Amniotic stem cell (primary cell): Measurements from ENCODE around the gene IL2RA.
"Not testable (repeated sequence)": the region's sequence is repeated elsewhere in the genome, so short reads cannot be mapped to it uniquely, and the experiment has no call there.

Experiments used
- DNase-seq: peaks from one replicate; lab custom pipeline; 2025; lab: John Stamatoyannopoulos, UW

IL2RA gene

GRCh38 chr10:6056411-6057135, 5.6 kb downstream of the IL2RA start:
- no peak for DNase-seq

GRCh38 chr10:6055929-6056328, 6.2 kb downstream of the IL2RA start:
- DNase-seq = no peak

GRCh38 chr10:6054884-6055283, 7.3 kb downstream of the IL2RA start:
- DNase-seq = no peak

GRCh38 chr10:6053816-6054631, 8.1 kb downstream of the IL2RA start:
- no peak for DNase-seq

- no peak for DNase-seq
Observed at GRCh38 chr10:6053303-6053702, 8.9 kb downstream of the IL2RA start.

GRCh38 chr10:6052247-6053221, 9.6 kb downstream of the IL2RA start:
- DNase-seq = no peak

GRCh38 chr10:6050801-6051445, 11.2 kb downstream of the IL2RA start:
- peak; percentile 1 for DNase-seq

- no peak for DNase-seq
Observed at GRCh38 chr10:6049031-6049400, 13.2 kb downstream of the IL2RA start.

GRCh38 chr10:6048281-6049030, 13.7 kb downstream of the IL2RA start:
- DNase-seq = no peak

GRCh38 chr10:6047847-6048246, 14.3 kb downstream of the IL2RA start:
- DNase-seq = no peak

GRCh38 chr10:6046773-6047611, 15.2 kb downstream of the IL2RA start:
- no peak for DNase-seq

- DNase-seq = no peak
Observed at GRCh38 chr10:6045878-6046772, 16.0 kb downstream of the IL2RA start.

GRCh38 chr10:6045314-6045848, 16.8 kb downstream of the IL2RA start:
- no peak for DNase-seq

- DNase-seq = no peak
Observed at GRCh38 chr10:6044751-6045313, 17.3 kb downstream of the IL2RA start.

GRCh38 chr10:6044060-6044459, 18.1 kb downstream of the IL2RA start:
- DNase-seq = no peak

GRCh38 chr10:6043377-6043776, 18.8 kb downstream of the IL2RA start:
- not testable (repeated sequence) for DNase-seq

- DNase-seq = no peak
Observed at GRCh38 chr10:6040205-6040604, 22.0 kb downstream of the IL2RA start.

- DNase-seq = no peak
Observed at GRCh38 chr10:6039711-6040110, 22.5 kb downstream of the IL2RA start.
